AG09309 (cell line): Measurements from ENCODE around the gene PPFIA3.

ENCODE experiments used
- DNase-seq: peaks from one replicate; pipeline ENCODE4 v3.0.0-alpha.2; 2010; ENCODE audit warnings: low read depth
- H3K4me3 ChIP-seq: 2 replicates; pipeline ENCODE4 v1.5.1; 2011; ENCODE audit warnings: mild to moderate bottlenecking, low read depth, low read length, moderate library complexity; ENCODE audit not compliant: control insufficient read depth
- CTCF ChIP-seq: IDR thresholded peaks from 2 replicates; pipeline ENCODE4 v1.5.1; 2011; ENCODE audit warnings: mild to moderate bottlenecking, low read depth, low read length, inconsistent platforms; ENCODE audit not compliant: insufficient read depth, control insufficient read depth; ENCODE audit errors: missing control alignments

The PPFIA3 gene

GRCh38 chr19:49200238-49200862, 81.0 kb downstream of the PPFIA3 start:
- no peak overlapping the region for H3K4me3 ChIP-seq
- DNase-seq: no peak
- no peak for TF ChIP-seq CTCF
